ENCODE data around the gene SKOR1.

SKOR1 gene

DNA sequence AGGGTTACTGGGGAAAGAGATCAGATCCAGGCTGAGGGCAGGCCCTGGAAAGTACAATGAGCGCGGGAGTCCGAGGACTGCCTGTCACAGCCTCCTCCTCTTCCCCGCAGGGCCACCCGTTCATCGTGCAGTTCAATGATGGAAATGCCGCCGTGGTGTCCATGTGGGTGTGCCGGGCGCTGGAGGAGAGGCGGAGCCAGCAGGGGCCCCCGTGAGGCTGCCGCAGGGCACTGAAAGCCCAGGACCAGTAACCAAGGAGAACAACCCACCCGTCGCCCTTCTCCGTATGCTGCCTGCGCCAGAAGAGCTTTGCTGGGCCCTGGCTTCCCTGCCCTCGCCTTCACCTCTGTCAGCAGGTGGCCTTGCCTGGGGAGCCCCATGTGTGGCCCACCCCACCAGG is 18.8 kb upstream of the SKOR1 start:
- no peak for DNase-seq (ENCODE audit: low read depth in 1 of 2, low spot score in 1 of 2)
- TF ChIP-seq GABPA (IDR thresholded peaks at IDR 0.05; ENCODE audit: low read depth), result no peak
- TF ChIP-seq, protein P1, sequence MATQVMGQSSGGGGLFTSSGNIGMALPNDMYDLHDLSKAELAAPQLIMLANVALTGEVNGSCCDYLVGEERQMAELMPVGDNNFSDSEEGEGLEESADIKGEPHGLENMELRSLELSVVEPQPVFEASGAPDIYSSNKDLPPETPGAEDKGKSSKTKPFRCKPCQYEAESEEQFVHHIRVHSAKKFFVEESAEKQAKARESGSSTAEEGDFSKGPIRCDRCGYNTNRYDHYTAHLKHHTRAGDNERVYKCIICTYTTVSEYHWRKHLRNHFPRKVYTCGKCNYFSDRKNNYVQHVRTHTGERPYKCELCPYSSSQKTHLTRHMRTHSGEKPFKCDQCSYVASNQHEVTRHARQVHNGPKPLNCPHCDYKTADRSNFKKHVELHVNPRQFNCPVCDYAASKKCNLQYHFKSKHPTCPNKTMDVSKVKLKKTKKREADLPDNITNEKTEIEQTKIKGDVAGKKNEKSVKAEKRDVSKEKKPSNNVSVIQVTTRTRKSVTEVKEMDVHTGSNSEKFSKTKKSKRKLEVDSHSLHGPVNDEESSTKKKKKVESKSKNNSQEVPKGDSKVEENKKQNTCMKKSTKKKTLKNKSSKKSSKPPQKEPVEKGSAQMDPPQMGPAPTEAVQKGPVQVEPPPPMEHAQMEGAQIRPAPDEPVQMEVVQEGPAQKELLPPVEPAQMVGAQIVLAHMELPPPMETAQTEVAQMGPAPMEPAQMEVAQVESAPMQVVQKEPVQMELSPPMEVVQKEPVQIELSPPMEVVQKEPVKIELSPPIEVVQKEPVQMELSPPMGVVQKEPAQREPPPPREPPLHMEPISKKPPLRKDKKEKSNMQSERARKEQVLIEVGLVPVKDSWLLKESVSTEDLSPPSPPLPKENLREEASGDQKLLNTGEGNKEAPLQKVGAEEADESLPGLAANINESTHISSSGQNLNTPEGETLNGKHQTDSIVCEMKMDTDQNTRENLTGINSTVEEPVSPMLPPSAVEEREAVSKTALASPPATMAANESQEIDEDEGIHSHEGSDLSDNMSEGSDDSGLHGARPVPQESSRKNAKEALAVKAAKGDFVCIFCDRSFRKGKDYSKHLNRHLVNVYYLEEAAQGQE (IDR thresholded peaks at IDR 0.05; ENCODE audit: insufficient replicate concordance, low read depth), result no peak
- TF ChIP-seq, protein P2, sequence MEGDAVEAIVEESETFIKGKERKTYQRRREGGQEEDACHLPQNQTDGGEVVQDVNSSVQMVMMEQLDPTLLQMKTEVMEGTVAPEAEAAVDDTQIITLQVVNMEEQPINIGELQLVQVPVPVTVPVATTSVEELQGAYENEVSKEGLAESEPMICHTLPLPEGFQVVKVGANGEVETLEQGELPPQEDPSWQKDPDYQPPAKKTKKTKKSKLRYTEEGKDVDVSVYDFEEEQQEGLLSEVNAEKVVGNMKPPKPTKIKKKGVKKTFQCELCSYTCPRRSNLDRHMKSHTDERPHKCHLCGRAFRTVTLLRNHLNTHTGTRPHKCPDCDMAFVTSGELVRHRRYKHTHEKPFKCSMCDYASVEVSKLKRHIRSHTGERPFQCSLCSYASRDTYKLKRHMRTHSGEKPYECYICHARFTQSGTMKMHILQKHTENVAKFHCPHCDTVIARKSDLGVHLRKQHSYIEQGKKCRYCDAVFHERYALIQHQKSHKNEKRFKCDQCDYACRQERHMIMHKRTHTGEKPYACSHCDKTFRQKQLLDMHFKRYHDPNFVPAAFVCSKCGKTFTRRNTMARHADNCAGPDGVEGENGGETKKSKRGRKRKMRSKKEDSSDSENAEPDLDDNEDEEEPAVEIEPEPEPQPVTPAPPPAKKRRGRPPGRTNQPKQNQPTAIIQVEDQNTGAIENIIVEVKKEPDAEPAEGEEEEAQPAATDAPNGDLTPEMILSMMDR (IDR thresholded peaks at IDR 0.05; ENCODE audit: insufficient read depth, low read length), result no peak
- no peak for TF ChIP-seq SPI1 (IDR thresholded peaks at IDR 0.05; ENCODE audit: borderline replicate concordance, low read depth)
- Histone ChIP-seq H3K27ac (replicated peaks) (no peak overlapping the region), H3K27me3 (ENCODE audit: insufficient read depth, poor library complexity, severe bottlenecking) (no peaks in the 10 kb centered on the region), H3K4me3 (replicated peaks; ENCODE audit: insufficient read depth, low read length) (no peak overlapping the region)

DNA sequence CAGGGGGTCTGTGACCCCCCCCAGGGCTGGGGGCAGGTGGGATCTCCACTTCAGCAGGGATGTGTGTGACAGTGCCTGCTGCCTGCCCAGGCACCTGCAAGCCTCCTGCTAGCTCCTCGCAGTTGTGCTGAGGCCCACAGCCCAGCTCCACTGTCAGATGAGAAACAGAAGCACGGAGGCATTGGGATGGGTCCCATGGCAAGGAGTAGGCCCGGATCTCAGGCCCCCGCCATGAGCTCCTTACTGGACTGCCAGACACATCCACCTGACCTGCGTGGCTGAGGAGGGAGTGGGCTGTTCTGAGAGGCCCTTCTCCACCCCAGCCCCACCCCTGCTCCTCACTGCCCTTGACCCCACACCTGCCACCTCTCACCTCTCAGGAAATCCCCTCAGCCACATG is 18.2 kb upstream of the SKOR1 start:
- TF ChIP-seq GABPA (IDR thresholded peaks at IDR 0.05; ENCODE audit: low read depth) (no peak), POLR2AphosphoS5 (IDR thresholded peaks at IDR 0.05; ENCODE audit: low read depth) (no peak), SPI1 (IDR thresholded peaks at IDR 0.05; ENCODE audit: borderline replicate concordance, low read depth) (no peak)
- TF ChIP-seq, protein P1 (IDR thresholded peaks at IDR 0.05; ENCODE audit: insufficient replicate concordance, low read depth), result no peak
- TF ChIP-seq, protein P2 (IDR thresholded peaks at IDR 0.05; ENCODE audit: insufficient read depth, low read length), result no peak
- H3K4me3 ChIP-seq (replicated peaks; ENCODE audit: insufficient read depth, low read length), result no peak overlapping the region
- H3K27me3 ChIP-seq (ENCODE audit: insufficient read depth, poor library complexity, severe bottlenecking), result no peaks in the 10 kb centered on the region
- no peak for DNase-seq (ENCODE audit: low read depth in 1 of 2, low spot score in 1 of 2)
- H3K27ac ChIP-seq (replicated peaks), result no peak overlapping the region

DNA sequence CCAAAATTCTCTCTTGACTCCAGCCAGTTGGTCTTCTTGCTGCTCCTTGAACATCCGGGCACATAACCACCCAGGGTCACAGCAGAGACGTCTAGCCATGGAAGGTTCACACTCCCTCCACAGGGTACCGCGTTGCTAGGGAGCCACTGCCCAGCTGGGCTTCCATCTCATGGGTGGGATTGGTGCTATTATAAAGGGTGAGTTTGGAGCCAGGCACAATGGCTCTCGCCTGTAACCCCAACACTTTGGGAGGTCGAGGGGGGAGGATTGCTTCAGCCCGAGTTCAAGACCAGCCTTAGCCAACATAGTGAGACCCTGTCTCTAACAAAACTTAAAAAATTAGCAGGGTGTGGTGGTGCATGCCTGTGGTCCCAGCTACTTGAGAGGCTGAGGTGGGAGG is 17.5 kb upstream of the SKOR1 start:
- Histone ChIP-seq H3K4me3 (replicated peaks; ENCODE audit: insufficient read depth, low read length) (no peak overlapping the region), H3K27ac (replicated peaks) (no peak overlapping the region), H3K27me3 (ENCODE audit: insufficient read depth, poor library complexity, severe bottlenecking) (no peaks in the 10 kb centered on the region)
- TF ChIP-seq, protein P2 (IDR thresholded peaks at IDR 0.05; ENCODE audit: insufficient read depth, low read length), result no peak
- TF ChIP-seq, protein P1 (IDR thresholded peaks at IDR 0.05; ENCODE audit: insufficient replicate concordance, low read depth), result no peak
- no peak for TF ChIP-seq SPI1 (IDR thresholded peaks at IDR 0.05; ENCODE audit: borderline replicate concordance, low read depth)
- TF ChIP-seq POLR2AphosphoS5 (IDR thresholded peaks at IDR 0.05; ENCODE audit: low read depth), result no peak
- no peak for TF ChIP-seq GABPA (IDR thresholded peaks at IDR 0.05; ENCODE audit: low read depth)
- no peak for DNase-seq (ENCODE audit: low read depth in 1 of 2, low spot score in 1 of 2)
